Measurements from ENCODE around the gene HSD11B2. TPM values are rescaled to one million over a fixed set of nuclear protein-coding genes. Genes with fewer than 3 reads are reported as not detected.

Gene HSD11B2
- total RNA-seq, 1 donor from 2014 or later, result 6.0 TPM

DNA sequence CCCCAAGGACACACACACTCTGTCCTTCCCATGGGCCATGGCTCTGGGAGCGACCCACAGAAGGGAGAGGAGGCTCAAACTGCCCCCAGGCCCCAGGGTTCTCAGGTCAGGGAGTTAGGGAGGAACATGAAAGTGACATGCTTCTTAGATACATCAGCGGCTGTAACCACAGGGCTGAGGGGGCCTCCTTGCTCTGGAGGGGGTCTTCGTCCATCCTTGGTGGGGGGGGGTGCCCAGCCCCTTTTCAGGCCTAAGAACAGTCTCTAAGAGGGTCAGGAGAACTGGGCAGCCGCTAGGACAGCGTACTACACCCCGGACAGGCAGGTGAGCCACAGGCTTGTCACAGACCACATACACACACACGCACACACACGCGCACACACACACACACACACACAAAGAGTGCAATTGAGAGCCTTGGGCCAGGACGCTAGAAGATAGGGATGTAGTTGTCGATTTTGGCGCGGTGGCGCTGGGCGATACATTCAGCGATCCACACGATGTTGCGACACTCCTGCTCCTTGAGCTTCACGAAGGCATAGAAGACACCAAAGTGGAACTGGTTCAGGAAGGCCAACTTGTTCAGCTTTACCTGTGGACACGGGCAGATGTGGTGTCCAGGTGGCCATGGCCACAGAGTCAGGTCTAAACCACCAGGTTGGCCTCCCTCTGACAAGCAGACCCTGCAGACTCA is 7.3 kb downstream of the HSD11B2 start:
- Mint-ChIP-seq H3K27me3 (ENCODE audit: unreplicated experiment) (peaks cover 19% of the 10 kb centered on the region), H3K9me3 (ENCODE audit: unreplicated experiment) (peaks cover 3% of the 10 kb centered on the region), H3K4me1 (ENCODE audit: low read depth, unreplicated experiment) (peaks cover 7% of the 10 kb centered on the region), H3K36me3 (ENCODE audit: unreplicated experiment) (no peaks in the 10 kb centered on the region), H3K4me3 (ENCODE audit: unreplicated experiment) (no peak overlapping the region), H3K27ac (ENCODE audit: unreplicated experiment) (no peak overlapping the region)
- DNase-seq, result no peak
- TF ChIP-seq CTCF (IDR thresholded peaks at IDR 0.05; ENCODE audit: partially characterized antibody, unreplicated experiment), result no peak

DNA sequence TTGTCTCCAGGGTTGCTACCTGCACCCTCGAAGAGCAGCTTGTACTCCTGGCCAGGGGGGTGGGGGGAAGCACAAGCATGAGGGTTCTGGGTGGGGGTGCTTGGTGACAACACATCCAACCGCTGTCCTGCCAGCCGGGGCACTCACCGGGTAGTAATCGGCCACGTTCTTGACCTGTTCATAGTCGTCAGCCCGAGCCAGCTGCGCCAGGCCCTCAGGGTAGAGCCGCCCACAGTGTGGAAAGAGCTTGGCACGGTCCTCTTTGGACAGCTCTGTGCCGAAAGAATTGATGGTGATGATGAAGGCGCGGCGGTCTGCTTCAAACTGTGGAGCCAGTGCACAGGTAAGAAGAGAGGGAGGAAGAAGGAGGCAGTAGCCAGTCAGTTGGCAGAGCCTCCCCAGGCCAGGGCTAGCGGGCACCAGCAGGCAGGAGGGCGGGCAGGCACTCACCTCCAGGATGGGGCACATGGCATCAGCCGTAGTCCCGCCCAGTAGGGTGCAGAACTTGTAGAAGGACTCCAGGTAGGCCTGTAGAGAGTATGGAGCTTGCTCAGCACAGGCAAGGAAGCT is 8.0 kb downstream of the HSD11B2 start:
- Mint-ChIP-seq H3K27ac (ENCODE audit: unreplicated experiment) (no peak overlapping the region), H3K4me3 (ENCODE audit: unreplicated experiment) (no peak overlapping the region), H3K36me3 (ENCODE audit: unreplicated experiment) (no peaks in the 10 kb centered on the region), H3K4me1 (ENCODE audit: low read depth, unreplicated experiment) (peaks cover 9% of the 10 kb centered on the region), H3K9me3 (ENCODE audit: unreplicated experiment) (peaks cover 3% of the 10 kb centered on the region), H3K27me3 (ENCODE audit: unreplicated experiment) (peaks cover 20% of the 10 kb centered on the region)
- no peak for DNase-seq
- no peak for TF ChIP-seq CTCF (IDR thresholded peaks at IDR 0.05; ENCODE audit: partially characterized antibody, unreplicated experiment)

DNA sequence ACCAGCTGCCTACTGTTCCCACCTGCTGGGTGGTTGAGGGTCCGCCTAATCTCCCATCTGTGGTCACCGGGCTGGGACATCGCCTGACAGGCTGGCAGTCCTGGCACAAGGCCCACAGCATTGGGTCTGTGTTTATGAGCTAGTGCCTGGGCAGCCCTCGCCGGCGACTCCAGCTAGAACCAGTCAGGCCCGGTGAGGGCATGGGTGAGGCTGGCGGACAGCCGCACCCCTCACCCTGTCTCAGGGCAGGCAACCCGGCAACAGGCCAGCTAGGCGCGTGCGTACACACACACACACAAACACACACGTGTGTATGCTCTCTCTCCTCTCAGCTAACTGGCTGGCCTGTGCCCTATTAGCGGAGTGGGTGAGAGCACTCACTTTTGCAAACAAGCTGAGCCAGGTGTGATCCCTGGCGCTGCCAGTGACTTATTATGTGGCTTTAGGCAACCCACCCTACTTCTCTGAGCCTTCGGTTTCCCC is 10.4 kb downstream of the HSD11B2 start:
- H3K36me3 Mint-ChIP-seq (ENCODE audit: unreplicated experiment), result no peaks in the 10 kb centered on the region
- peaks cover 12% of the 10 kb centered on the region for H3K27me3 Mint-ChIP-seq (ENCODE audit: unreplicated experiment)
- H3K9me3 Mint-ChIP-seq (ENCODE audit: unreplicated experiment), result peaks cover 3% of the 10 kb centered on the region
- DNase-seq, result no peak
- no peak overlapping the region for H3K4me3 Mint-ChIP-seq (ENCODE audit: unreplicated experiment)
- TF ChIP-seq CTCF (IDR thresholded peaks at IDR 0.05; ENCODE audit: partially characterized antibody, unreplicated experiment), result no peak
- H3K4me1 Mint-ChIP-seq (ENCODE audit: low read depth, unreplicated experiment), result peaks cover 15% of the 10 kb centered on the region
- H3K27ac Mint-ChIP-seq (ENCODE audit: unreplicated experiment), result no peak overlapping the region

GRCh38 chr16:67441907-67442306 is 11.0 kb downstream of the HSD11B2 start:
- Mint-ChIP-seq H3K27me3 (ENCODE audit: unreplicated experiment) (peaks cover 15% of the 10 kb centered on the region), H3K4me1 (ENCODE audit: low read depth, unreplicated experiment) (peaks cover 21% of the 10 kb centered on the region), H3K4me3 (ENCODE audit: unreplicated experiment) (no peak overlapping the region), H3K9me3 (ENCODE audit: unreplicated experiment) (peaks cover 2% of the 10 kb centered on the region), H3K27ac (ENCODE audit: unreplicated experiment) (no peak overlapping the region), H3K36me3 (ENCODE audit: unreplicated experiment) (no peaks in the 10 kb centered on the region)
- no peak for TF ChIP-seq CTCF (IDR thresholded peaks at IDR 0.05; ENCODE audit: partially characterized antibody, unreplicated experiment)
- no peak for DNase-seq

DNA sequence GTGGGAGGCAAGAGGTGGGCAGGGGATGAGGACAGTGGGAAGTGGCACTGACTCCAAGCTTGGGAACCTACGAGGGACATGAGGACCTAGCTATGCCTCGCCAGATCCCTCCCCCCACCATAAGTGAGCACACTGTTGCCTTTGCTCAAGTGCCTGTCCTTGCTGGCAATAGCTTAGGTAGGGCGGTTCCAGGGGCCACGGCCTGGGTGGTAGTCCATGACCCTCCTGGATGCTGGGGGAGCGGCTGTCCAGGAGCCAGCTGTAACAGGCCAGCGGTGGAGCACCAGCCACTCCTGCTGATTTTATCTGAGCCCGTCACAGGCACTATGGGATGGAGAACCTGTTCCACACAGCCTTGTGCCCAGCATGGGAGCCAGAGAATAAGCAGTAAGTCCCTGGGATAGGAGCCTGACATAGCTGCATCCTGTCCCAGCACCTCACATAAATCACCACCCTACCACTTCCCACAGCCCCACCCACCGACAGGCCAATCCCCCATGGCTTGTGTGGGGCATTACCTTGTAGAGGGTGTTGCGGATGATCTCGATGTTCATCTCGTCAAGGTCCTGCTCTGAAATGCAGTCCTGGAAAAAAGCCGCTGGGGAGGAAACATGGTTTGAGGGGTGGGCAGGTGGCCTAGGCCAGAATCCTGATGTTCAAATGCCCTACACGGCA is 11.8 kb downstream of the HSD11B2 start:
- Mint-ChIP-seq H3K4me3 (ENCODE audit: unreplicated experiment) (no peak overlapping the region), H3K4me1 (ENCODE audit: low read depth, unreplicated experiment) (peaks cover 21% of the 10 kb centered on the region), H3K27me3 (ENCODE audit: unreplicated experiment) (peaks cover 14% of the 10 kb centered on the region), H3K36me3 (ENCODE audit: unreplicated experiment) (no peaks in the 10 kb centered on the region), H3K9me3 (ENCODE audit: unreplicated experiment) (no peaks in the 10 kb centered on the region), H3K27ac (ENCODE audit: unreplicated experiment) (no peak overlapping the region)
- TF ChIP-seq CTCF (IDR thresholded peaks at IDR 0.05; ENCODE audit: partially characterized antibody, unreplicated experiment), result no peak
- no peak for DNase-seq

Data from glutamatergic neuron (in vitro differentiated cells).